Measurements from ENCODE around the gene MMRN2.

MMRN2 gene

GRCh38 chr10:86970162-86970981, 13.0 kb upstream of the MMRN2 start:
- DNase-seq (ENCODE audit: low spot score): peak; percentile 80

- no peak for DNase-seq (ENCODE audit: low spot score)
These were observed 12.1 kb upstream of the MMRN2 start for GRCh38 chr10:86969421-86970041.

GRCh38 chr10:86968994-86969355, 11.6 kb upstream of the MMRN2 start:
- no peak for DNase-seq (ENCODE audit: low spot score)

GRCh38 chr10:86968271-86968993, 11.0 kb upstream of the MMRN2 start, which contains the start of gene ADIRF:
TSS of gene ADIRF (plus strand) at chr10:86968482. CDS start at chr10:86968545, 63 bp downstream.
- DNase-seq (ENCODE audit: low spot score): peak; percentile 46

DNA sequence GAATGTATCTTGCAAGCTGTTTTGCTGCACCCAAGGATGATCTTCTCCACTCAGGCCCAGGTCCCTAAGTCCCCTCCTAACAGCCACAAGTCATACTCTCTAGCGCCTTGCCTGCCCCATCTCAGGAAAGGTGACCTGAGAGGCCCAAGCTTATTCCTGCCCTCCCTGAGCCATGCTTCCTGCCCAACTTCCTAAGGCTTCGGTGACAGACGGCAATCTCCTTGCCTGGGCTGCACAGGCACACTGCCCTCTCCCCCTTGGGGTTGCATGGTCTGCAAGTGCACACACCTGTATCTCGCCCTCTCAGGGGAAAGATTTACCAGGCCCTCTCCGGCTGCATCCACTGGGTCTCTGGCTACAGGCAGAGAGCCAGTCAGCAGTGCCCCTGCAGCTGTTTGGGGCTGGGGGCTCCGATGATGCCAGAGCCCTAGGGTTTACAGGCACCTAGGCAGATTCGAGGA, 10.1 kb upstream of the MMRN2 start:
- DNase-seq (ENCODE audit: low spot score): no peak

GRCh38 chr10:86965986-86966654, 8.7 kb upstream of the MMRN2 start:
- DNase-seq (ENCODE audit: low spot score): no peak

GRCh38 chr10:86964847-86965190, 7.4 kb upstream of the MMRN2 start:
- no peak for DNase-seq (ENCODE audit: low spot score)

- DNase-seq (ENCODE audit: low spot score): no peak
These were observed 6.8 kb upstream of the MMRN2 start for GRCh38 chr10:86964061-86964846.

GRCh38 chr10:86963341-86963919, 6.0 kb upstream of the MMRN2 start:
- DNase-seq (ENCODE audit: low spot score): no peak

DNA sequence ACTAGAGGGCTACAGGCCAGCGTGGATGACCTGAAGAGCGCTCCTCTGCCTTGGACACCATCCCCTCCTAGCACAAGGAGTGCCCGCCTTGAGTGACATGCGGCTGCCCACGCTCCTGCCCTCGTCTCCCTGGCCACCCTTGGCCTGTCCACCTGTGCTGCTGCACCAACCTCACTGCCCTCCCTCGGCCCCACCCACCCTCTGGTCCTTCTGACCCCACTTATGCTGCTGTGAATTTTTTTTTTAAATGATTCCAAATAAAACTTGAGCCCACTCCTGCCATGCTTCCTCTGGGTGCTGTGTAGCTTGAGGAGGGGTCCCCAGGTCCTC, 5.5 kb upstream of the MMRN2 start:
- no peak for DNase-seq (ENCODE audit: low spot score)

DNA sequence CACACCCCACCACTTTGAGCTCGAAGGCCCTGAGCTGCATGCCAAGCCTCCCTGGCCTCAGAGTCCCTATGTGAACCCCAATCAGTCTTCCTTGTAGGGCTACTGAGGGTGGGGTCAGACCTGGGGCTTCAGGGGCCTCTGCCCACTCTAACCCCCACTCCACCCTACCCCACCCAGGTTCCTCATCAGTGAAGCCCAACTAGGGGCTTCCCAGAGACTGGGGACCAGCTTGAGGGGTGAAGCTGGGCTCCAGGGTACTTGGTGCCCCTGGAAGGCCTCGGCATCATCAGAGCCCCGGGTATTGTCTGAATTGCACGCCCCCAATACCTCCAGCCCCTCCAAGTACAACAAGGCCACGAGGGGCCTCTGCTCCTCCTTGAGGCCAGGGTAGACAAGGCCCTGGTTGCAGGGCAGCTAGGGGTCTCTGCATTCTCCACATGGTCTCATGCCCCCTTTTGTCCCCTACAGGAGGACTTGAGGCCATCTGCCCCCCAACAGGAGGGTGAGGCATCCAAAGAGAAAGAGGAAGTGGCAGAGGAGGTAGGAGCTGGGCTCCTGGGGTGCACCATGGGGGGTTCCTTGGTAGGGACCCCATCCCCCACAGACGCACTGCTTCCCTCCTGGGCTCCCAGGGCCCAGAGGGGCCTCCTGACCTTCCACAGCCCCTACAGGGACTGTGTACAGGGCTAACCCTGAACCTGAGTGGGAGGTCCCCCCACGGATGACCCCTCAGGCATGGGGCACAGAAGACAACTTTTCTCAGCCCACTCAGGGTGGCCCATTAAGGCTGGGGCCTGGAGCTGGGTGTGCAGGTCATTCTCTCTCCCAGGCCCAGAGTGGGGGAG, 4.9 kb upstream of the MMRN2 start:
- DNase-seq (ENCODE audit: low spot score): no peak

GRCh38 chr10:86961481-86962091, 4.2 kb upstream of the MMRN2 start:
- peak; percentile 46 for DNase-seq (ENCODE audit: low spot score)

GRCh38 chr10:86960863-86961434, 3.5 kb upstream of the MMRN2 start:
- DNase-seq (ENCODE audit: low spot score): no peak

DNA sequence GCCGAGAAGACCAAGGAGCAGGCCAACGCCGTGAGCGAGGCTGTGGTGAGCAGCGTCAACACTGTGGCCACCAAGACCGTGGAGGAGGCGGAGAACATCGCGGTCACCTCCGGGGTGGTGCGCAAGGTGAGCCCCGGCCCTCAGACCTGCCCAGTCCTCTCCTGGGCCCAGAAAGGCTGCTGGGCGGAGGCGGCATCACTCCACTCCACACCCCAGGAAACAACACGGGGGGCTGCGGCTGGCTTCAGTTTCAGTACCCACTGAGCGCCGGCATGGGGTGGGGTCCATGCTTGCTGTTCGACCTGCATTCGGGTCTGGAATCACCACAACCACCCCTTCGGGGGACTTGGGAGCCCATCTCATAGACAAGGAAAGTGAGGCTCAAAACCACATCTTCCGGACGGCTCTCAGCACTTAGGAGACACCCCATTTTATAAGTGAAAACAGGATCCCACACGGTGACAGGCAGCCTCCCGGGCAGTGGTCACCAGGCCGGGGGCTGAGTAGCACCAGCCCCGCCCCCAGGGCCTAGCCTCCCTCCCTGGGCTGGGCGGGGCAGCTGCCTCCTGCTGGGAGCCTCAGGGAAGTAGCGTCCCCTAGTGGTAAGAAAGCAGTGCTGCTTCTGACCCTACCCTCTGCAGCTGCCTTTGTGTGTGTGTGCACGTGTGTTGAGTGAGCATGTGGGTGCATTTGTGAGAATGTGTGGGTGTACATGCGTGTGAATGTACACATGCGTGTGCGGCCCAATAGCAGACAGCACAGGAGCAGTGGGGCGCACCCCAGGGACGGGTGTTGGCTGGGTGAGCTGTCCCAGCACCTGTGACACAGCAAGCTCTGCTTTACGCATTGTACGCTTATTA, 2.8 kb upstream of the MMRN2 start:
- DNase-seq (ENCODE audit: low spot score): peak; percentile 71

- peak; percentile 46 for DNase-seq (ENCODE audit: low spot score)
These were observed 2.3 kb upstream of the MMRN2 start for GRCh38 chr10:86959737-86960002.

DNA sequence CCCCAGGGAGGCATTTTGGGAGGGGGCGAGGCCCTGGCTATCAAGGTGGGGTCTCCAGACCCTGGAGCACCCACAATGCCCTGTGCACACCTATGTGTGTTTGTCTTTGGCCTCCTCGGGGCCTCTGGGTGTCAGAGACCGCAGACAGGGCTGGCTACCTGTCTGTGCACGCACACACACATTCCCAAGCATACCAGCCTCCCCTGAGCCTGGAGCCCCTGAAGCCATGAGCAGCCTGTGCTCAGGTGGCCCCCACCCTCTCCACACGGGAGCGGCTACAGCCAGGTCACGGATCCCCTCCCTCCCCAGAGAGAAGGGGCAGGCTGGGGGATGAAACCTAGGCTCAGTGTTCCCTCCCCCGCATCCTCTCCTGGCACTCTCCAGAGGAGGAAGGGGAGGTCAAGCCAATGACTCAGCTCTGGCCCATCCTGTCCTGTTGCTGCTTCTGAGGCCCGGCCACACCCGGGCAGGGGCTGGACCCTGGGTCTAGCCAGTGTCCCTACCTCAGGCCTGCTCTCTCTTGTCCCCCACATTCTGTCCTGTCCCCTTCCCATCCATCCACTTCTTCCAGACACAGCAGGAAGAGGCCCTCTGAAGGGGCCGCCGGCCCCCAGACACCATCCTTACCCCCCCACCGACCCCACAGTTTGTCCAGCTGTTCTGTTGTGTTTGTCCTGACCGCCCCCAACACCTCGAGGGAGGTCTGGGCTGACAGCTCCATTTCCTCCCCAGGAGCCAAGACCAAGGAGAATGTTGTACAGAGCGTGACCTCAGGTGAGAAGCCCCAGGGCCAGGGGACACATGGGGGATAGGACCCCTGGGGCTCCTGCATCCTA, 1.7 kb upstream of the MMRN2 start:
- DNase-seq (ENCODE audit: low spot score): peak; percentile 57

DNA sequence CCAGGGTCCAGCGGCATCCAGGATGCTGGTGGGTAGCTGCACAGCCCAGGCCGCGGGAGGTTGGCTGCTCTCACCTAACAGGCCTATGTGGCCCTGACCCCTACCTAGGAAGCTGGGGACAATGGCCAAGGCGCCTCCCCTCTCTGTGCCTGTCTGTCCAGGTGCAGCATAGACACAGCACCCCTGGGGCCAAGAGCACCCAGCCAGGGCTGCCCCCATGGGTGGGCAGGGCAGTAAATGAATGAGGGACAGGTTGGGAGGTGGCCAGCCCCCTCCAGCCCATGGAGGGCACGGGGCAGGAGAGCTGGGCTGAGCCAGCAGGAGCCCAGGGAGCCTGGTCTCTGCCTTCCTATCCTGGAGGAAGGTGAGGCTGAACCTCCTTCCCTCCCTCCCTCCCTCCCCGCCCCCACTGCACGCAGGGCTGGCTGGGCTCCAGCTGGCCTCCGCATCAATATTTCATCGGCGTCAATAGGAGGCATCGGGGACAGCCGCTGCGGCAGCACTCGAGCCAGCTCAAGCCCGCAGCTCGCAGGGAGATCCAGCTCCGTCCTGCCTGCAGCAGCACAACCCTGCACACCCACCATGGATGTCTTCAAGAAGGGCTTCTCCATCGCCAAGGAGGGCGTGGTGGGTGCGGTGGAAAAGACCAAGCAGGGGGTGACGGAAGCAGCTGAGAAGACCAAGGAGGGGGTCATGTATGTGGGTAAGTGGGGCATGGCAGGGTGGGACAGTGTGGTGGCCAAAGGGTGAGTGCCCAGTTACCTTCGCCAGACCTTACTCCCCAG, 893 bp upstream of the MMRN2 start, which contains the start of gene SNCG:
Gene SNCG, plus strand, starts transcription at position 484 of the 785 bp plus-strand sequence. Its CDS starts 99 bp downstream, at position 583.
- DNase-seq (ENCODE audit: low spot score): peak; percentile 54
